HG03575 (cell line): Measurements from ENCODE around the gene EPHA10.

Experiments used
- ATAC-seq: cut with Tn5 transposase; IDR thresholded peaks from one replicate; pipeline ENCODE4 v1.9.1; 2021; ENCODE audit not compliant: unreplicated experiment, insufficient number of reproducible peaks, low FRiP score; ENCODE audit errors: extremely low read depth

EPHA10 gene

DNA sequence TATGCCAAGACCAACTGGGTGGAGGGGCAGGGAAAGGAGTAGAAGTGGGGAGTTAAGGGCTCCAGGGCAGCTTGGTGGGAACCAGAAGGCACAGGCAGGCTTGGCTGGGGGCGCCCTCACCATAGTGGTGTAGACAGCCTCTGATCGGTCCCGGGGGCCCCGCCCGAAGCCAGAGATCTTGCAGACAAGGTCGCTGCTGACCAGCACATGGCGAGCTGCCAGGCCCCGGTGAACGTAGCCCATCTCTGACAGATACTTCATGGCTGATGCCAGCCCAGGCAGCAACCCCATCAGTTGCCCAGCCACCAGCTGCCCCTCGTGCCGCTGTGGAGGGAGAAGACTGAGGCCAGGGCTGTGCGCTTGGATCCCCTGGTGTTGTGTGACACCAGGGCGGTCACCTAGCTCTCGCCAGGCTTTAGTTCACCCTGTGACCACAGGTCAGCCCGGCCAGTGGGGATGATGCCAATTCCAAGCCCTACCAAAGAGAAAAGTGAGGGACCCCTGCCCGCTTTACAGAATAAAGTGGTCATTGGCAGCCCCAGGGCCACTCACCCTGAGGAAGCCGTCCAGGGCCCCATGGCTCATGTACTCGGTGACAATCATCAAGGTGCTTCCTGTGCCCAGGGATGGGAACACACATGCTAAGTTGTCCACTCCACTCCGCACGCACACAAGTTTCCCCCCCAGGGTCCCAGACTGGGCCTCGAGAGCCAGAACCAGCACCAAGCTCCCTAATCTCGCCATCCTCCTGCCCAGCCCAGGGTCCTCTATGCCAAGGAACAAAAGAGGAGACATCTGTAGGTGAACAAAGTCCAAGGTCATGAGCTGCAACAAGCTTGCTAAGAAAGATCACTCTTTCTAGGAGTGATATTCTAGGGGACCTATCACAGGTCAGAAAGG, 44.4 kb downstream of the EPHA10 start:
- ATAC-seq = no peak

DNA sequence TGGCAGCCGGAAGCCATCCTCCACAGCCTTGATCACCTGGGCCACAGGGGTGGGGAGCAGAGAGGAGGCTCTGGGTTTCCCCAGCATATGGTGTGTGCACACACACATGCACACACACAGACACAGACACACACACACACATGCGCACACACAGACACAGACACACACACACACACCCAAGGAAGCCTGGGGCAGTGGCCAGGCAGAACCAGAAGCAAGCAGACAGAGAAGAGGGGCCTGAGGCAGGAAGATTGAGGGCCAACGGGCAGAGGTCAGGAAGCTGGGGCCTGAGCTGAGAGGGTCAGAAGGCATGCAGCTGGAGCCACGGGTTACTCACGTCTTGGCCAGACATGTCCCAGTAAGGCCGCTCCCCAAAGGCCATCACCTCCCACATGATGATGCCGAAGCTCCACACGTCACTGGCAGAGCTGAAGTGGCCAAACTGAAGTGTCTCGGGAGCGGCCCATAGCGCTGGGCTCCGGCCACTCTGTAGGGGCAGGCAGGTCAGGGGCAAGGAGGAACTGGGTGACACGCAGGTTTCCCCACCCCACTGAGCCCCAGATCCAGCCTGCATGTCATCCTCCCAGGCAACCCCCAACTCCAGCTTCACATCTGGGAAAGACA, 45.2 kb downstream of the EPHA10 start:
- no peak for ATAC-seq

DNA sequence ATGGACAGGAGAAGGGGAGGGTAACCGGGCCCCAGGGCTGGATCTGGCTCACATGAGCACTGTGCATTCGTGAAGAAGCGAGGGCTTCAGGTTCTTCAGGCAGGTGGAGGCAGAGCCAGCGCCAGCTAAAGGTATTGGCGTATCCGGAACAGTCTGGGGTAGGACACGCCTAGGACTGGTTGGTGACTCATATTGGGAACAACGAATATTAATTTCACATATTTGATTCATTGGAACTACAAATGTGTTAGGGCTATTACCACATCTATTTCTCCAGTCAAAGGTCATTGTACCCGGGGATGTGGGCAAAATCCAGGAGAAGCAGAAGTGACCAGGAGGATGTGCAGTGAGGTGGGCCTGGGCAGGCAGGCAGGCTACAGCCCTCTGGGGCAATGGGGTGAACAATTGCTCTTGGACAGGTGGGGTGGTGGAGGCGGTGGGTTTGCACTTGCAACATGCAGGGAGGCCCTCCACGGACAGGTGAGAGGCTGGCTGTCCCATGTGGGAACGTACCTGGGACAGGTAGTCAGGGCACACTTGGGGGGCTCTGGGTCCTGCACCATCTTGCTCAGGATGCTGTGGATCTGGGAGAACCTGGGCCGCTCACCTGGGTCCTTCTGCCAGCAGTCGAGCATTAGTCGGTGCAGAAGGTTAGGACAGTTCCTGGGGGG, 45.9 kb downstream of the EPHA10 start:
- no peak for ATAC-seq

DNA sequence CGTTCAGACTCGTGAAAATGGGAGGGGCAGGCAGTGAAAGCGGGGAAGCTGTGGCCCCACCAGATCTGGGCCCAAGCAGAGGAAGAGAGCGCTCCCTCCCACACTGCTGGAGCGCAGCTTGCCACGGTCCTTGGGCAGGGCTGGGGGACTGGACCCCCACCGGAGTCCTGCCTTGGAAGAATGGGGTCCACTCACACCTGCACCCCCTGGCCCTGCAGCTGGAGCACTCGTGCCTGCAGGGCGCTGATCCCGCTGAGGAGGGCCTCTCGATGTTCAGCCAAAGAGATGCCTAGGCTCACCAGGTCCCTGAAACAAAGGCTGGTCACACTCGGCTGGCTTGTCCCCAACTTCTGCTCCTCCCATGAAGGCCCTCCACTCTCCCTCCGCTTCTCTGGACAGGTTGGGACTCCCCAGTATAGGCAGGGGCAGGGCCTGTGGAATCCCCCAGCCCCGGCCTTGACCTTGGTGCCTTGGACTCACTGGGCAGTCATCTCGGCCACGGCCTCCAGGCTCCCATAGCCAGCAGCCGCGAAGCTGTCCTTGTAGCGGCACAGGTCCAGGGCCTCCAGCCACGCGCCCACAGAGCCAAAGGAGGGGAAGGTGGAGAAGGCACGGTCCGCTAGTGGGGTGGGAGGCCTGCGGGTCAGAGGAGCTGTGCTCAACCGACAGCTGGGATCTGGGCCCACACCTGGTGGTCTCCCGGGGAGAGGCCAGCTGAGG, 46.6 kb downstream of the EPHA10 start:
- ATAC-seq = no peak

DNA sequence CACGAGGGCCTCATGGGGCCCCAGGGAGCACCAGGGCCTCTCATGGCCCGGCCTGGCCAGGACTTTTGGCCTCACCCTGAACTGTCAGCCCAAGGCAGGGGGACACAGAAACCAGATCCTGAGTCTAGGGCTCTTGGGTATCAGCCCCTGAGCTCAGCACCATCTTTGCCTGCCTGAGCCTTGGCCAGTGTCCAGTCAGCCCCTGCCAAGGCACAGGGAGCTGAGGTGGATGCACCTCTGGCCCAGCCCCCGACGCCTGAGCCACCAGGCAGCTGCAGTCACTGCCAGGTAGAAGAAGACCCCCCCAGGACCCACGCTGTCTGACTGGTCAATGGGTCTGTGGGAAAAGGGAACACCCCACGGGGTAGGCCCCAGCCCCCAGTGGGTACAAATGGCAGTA, 47.3 kb downstream of the EPHA10 start:
- ATAC-seq = no peak

DNA sequence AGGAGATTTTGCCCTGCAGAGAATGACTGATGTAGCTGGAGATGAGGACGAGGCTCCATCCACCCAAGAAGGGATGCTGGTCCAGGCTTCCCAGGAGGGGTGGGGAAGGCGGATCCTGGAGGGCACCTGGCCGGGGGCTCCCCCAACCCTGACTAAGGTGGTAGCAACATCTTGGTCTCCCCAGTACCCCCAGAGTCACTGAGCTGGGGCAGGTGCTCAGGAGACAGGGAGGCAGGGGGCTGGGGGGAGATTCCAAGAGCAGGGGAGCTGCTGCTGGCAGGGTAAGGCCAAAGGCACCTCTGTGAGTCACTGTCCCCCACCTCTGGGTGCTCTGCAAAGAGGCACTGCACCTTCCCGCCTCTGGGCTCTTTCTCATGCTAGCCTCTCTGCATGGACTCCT, 48.6 kb downstream of the EPHA10 start:
- ATAC-seq = no peak

DNA sequence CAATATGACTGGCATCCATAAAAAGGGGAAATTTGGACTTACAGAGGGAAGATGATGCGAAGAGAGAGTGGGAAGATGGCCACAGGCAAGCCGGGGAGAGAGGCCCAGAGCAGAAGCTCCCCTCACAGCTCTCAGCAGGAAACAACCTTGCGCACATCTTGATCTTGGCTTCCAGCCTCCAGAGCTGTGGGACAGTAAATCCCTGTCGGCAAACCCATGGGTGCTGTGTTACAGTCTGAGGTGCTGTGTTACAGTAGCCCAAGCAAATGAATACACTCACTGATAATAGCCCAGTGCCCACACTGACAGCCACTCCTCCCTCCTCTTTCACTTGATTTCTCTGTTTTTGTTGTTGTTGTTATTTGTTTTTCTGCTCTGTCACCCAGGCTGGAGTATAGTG, 50.2 kb downstream of the EPHA10 start:
- no peak for ATAC-seq

DNA sequence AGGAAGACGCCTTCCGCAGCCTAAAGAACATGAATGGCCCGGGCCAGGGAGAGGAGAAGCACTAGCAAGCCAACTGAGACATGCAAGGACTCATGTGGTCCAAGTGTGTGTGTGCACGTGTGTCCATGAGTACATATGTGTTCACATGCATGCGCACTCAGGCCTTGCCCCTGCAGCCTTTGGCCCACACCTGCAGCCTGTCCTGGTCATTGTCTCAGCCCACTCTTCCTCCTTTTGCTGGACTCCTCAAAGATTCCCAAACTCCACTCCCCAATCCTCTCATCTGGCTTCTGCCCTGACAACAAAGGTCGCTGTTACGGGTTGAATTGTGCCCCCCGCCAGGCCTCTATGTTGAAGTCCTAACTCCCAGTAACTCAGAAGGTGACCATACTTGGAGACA, 50.7 kb downstream of the EPHA10 start:
- no peak for ATAC-seq

DNA sequence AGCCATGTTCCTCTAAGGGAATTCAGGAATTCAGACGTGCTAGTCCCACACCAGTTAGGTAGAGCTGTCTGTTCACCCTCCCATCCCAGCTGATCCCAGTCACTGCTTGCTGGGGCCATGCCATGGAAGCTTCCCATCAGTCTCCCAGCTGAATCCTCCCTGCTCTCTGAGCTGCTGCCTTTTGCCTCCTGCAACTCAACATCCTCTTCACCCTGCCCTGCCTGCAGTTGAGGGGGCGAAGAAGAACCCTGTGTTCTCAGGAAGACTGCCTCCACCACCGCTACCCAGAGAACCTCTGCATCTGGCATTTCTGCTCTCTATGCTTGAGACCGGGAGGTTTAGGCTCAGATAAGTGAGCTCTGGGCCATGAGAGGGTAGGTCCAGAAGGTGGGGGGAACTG, 56.4 kb downstream of the EPHA10 start:
- no peak for ATAC-seq

DNA sequence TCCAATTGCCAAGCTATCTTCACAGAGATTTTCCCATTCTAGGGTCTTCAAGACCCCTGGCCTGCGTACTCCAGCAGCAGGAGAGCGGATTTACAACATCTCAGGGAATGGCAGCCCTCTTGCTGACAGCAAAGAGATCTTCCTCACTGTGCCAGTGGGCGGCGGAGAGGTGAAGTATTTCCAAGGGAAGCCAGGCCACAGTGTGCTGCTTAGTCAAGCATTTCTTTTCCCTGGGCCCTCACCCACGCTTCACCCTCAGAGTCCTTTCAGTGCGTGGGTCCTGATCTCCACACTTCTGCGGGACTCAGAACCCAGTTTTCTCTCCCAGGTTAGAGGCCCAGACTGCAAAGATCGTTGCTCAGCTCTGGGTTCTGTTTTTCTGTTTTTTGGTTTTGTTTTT, 59.5 kb downstream of the EPHA10 start:
- ATAC-seq = no peak

DNA sequence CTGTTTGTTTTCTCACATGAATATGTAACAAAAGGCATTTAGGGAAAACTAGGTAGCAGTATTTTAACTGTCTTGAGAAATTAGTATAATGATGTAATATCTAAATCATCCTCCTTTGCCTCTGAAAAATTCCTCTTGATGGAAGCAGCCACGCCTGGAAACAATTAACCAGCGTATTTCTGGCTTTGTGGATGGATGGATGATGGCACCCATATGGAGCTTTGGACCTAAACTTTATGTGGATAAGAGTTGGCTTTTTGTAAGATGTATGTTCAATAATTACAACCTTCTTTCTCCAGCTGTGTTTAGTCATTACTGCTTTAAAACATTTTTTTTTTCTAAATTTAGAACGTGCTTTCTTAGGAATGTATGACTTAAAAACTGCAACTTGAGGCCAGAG, 60.0 kb downstream of the EPHA10 start:
- no peak for ATAC-seq

DNA sequence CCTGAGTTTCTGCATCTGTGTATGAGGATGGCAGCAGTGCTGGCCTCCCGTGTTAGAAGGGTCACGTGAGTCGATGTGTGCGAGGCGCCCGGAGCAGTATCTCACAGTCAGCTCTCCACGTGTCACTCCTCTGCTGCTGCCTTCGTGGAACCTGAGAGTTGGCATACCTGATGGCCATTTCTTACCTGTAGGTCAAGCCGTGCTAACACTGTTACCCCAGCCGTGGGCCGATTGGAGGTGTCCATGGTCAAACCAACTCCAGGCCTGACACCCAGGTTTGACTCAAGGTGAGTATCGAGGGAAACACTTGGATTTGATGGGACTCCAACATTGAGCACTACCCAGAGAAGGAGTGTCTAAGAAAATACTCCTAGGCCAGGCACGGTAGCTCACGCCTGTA, 61.9 kb downstream of the EPHA10 start:
- no peak for ATAC-seq

DNA sequence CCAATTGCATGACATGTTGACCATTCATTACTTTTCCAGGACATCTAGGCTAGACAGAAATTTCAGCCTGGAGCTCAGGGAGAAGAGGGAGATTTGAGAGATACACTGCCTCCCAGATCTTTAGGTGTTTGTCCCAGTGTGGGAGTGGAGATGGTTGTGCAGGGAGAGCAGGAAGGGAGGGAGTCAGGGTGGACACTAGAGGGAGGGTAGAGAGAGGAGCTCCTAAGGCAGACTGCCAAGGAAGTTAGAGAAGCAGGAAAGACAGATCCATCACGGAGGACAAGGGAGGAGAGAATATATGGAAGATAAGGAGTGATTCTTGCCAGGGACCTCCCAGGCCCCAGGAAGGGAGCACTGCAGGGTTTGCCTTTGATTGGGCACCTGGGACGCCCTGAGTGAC, 63.9 kb downstream of the EPHA10 start:
- ATAC-seq = no peak

DNA sequence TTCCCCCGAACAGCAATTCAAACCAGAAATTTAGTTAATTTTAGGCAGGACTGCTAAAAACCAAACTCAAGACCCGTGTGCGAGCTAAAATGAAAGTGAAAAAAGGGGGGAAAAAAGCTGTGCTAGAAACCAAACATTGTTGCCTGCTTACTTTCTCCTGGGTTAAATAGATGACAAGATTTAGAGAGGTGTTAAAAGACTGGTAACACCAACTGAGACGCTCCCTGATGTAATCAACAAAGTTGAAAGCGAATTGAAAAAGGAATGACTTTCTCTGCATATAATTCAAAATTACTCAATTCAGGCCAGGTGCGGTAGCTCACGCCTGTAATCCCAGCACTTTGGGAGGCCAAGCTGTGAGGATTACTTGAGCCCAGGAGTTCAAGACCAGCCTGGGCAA, 65.8 kb downstream of the EPHA10 start:
- no peak for ATAC-seq

DNA sequence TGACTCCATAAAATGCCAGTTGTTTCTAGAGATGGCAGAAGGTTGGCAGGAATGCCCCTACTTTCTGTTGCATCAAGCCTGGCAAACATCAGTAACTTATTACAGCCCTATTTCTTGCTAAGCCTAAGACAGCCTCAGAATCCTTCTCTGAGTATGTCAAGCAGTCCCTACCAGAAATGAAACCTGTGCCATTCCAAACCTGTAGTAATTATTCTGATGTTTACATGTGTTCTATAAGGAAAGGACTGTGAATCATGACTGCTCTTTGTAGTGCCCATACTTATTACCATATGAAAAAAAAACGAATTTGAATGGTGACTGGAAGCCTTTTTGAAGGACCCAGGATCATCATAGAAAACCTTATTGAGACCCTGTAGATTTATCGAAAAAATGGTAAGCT, 67.2 kb downstream of the EPHA10 start:
- ATAC-seq = no peak

DNA sequence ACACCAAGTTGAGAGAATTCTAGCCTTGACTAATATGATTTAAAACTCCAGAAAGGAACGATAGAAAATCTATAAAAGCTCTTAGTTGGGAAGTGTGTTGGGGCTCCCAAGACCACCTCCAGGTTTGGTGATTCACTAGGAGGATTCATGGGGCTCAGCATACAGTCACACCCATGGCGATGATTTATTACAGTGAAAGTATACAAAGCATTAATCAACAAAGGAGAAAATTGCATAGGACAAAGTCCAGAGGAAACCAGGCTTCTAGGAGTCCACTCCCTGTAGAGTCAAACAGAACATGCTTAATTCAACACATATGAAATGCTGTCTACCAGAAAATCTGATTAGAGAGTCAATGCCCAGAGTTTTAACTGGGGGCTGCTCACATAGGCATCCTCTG, 67.8 kb downstream of the EPHA10 start:
- no peak for ATAC-seq

DNA sequence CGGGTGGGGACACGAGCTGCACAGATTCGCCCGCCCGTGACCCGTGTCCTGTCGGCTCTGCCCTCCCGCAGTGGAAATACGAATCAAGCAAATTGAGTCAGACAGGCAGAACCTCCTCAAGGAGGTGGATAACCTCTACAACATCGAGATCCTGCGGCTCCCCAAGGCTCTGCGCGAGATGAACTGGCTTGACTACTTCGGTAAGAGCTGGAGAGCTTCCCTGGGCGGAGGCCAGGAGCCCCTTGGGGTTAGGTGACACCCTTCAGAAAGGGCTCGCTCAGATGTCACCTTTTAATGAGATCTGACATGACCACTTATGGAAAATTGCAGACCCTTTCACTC, 72.1 kb downstream of the EPHA10 start:
- no peak for ATAC-seq

DNA sequence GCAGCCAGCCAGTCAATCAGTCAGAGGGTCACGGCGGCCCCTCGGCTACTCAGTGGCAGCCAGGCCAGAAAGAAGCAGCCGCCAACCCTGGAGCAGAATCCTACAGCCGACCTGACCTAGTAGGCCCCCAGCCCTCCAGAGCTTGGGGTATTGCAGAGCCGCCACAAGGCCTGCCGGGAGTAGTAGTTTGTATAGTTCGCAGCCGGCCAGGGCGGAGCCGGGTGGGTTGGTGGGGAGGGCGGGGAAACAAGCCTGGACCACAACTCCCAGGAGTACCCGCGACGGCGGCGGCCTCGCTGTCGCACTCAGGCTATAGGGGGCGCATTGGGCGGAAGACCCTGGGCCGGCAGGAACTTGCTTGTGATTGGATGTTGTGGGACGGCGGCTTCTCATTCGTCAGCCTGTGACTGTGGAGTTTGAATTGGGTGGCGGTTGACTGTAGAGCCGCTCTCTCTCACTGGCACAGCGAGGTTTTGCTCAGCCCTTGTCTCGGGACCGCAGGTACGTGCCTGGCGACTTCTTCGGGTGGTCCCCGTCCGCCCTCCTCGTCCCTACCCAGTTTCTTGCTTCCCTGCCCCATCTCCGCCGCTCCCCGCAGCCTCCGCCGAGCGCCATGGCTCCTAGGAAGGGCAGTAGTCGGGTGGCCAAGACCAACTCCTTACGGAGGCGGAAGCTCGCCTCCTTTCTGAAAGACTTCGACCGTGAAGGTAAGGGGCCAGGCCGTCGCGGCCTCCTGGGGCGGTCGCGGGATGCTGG, 72.7 kb downstream of the EPHA10 start, which contains the start of gene CDCA8:
Gene CDCA8 (plus strand): TSS at position 439 of the 756 bp plus-strand sequence. CDS start 175 bp downstream, at position 614.
- ATAC-seq = peak; percentile 46
